Stimulated activated CD4-positive, alpha-beta T cell treated with anti-CD3 and anti-CD28 coated beads, Interleukin-4, amount 100 ng/mL, for 1 hour (primary cell): ENCODE data around the gene FHIT.

ENCODE experiments used
- DNase-seq: peaks from one replicate; pipeline ENCODE4 v3.0.0-alpha.2; 2020

The FHIT gene

DNA sequence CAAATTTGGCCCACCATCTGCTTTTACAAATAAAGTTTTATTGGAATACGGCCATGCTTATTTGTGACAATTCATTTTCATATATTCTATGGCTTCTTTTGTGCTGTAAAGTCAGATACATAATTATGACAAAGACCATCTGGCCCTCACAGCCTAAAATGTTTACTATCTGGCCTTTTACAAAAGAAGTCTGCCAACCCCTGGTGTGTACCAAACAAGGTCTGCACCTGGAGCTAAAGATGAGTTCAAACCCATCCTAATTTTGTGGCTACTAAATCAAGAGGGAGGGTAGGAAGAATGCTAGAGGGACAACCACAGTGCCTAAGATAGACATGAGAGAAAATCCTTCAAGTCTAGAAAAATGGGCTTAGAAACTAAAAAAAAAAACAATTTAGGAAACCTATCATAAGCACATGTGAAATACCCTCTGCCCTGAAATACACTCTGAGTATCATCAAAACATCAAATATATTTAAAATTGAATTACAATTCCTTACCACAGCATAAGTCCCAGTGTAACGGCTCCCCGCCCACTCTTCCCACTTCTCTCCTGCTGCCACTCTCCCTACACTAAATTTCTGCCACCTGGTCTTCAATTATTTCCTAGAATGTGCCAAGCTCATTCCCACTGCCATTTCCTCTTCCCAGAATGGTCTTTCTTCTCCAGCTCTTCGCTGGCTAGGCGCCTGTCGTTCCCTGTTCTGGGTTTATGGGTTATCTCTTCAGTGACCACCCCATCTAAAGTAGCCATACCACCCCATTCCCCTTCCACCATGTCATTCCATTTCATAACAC is 1250.7 kb downstream of the FHIT start:
- DNase-seq = no peak

DNA sequence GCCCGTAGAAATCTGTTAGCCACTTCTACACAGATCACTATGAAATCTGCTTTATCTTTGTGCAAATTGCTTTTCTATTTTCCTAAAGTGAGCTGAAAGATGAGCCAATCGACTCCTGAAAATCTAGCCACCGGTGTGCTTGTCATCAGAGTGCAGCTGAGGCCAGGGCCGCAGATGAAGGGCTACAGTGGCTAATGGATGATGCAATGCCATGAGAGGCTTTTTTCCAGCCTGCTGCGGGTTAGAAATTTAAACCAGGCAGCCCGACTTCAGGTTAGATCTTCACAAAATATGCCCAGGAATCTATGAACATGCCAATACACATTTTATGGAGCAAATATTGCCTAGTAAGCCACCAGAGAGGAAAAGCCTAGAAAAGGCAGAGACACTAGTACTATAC is 1253.2 kb downstream of the FHIT start:
- no peak for DNase-seq

DNA sequence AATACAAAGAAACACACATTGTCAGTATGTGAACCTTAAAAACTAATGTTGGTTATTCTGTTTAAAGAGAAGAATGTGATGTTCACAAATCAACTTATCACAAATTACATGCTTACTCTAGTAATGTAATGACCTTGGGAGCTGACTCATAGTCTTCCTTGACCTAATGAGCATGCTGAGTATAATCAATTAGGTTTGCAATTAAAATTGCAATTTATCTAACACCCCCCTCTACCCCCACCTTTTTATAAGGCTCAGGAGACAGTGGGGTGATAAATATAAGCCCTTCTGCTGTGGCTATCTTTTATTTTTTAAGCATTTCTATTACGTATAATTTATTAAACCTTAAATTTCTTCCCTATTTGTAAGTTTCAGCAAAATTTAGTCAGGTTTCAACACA is 1253.7 kb downstream of the FHIT start:
- no peak for DNase-seq

DNA sequence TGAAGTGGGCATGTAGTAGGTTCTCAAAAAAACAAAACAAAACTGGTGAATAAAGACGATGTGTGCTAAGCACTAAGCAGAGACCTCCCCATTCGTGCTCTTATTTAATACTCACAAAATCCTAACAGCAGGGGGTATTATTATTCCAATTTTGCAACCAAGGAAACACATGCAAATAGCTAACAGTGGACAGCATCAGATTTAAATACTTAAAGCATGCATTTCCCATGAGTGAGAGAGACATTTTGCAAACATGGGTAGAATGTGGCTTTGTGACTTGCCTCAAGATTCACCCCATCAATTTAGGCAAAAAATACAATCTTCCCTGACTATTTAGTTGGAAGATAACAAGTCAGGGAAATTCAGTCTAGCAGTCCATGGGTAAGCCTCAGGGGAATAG is 1255.2 kb downstream of the FHIT start:
- no peak for DNase-seq

DNA sequence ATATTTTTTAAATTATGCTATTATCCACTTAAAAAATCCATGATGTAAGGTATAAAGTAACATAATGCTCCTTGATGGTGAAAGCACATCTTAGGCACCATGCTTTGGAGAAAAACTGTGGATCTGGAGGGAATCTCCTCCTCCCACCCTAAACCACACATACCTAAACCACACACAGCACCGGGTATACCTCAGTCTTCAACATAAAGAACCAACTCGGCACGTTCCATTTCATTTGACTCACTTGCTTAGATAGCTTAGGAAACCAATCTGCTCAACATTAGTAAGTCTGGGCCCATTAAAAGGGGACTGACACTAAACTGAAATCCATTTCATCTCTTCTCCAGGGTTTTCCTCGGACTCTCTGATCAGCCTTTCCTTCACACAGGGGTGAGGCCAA is 1255.7 kb downstream of the FHIT start:
- no peak for DNase-seq

DNA sequence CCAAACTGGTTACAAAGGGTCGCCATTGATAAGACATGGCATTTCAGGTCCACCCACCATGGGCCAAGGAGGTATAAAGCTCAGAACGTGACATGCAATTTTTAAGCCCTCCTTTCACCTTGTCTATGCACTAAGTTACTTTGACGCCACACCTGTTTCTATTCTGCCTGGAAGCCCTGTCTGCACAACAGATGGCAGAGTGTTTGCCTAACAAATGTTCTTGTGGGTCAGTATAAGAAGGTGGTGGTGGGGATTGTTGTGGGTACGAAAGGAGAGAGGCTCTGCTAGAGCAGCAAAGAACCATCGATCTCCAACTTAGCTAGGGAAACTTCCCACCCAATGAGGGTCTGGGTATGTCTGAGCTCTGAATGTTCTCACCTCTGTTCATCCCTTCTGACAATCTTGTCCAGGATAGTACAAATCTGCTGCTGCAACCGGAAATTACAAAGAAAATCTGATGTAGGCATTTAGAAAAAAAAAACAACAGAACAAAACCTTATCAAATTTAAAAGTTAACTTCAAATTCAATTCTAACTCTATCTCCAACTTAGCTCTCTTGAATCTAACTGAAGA is 1256.4 kb downstream of the FHIT start:
- no peak for DNase-seq

DNA sequence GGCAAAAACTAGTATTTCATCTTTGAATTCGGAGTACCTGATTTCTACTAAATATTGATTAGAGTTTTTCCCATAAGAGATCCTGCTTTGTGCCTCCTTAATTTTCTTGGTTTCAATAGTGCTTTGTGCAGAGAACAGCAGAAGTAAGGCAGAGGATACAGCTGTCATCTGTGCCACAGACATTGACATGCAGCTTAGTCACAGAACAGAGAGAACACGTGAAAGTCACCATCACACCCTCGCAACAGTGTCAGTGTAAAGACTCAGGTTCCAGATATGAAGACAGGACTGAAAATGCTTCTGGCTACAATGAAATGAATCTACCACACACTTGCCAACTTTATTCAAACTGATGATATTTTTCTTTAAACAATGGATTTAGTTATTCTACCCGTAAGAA is 1258.7 kb downstream of the FHIT start:
- DNase-seq = no peak

DNA sequence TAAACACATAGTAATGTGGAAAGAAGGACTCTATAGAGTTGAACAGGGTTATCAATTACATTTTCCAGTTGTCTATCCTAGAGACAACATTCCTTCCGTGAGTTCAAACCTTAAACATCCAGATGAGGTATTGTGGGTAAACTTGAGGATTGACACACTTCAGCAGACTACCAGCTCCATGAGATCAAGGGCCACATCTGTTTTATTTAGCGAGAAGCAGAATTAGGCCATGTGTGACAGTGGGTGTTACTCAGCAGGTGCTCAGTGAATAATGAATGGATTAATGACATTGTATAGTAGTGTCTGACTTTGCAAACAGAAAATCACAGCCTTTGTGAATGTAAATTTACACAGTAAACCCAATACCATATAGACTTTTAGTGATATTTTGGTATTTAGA is 1260.3 kb downstream of the FHIT start:
- DNase-seq = no peak

DNA sequence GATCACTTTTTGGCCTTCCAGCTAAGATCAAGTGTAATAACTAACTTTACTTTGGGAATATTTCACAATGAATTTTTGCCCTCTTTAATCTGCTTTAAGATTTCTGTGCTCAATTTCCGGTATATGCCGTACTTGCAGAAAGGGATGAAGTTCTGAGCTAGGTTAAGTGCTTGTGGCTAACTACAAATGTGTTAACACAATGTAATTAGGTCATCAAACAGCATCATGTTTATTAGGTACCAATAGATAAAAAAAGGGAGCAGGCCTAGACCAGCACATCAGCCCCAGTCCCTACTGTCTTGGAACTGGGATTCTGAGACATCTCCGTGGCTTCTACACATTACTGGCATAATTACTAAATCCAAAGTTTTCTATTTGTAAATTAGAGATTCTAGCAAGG is 1268.7 kb downstream of the FHIT start:
- no peak for DNase-seq

DNA sequence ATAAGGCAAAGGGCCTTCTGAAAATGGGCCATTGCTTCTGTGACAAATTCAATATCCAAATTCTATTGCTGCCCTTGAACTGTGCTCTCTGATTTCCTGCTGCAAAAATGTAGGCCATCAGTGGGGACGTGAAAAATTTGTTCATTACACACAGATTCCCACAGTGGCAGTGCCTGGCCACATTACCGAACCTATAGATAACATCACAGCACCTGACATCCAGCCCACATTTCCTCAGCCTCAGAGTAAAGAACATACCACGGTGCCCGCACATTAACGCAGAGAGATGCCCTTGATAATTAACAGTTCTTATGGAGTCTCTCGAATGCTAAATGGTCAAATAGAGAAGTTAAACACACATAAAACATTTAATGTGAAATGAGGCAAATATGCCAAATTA is 1269.9 kb downstream of the FHIT start:
- DNase-seq = no peak

DNA sequence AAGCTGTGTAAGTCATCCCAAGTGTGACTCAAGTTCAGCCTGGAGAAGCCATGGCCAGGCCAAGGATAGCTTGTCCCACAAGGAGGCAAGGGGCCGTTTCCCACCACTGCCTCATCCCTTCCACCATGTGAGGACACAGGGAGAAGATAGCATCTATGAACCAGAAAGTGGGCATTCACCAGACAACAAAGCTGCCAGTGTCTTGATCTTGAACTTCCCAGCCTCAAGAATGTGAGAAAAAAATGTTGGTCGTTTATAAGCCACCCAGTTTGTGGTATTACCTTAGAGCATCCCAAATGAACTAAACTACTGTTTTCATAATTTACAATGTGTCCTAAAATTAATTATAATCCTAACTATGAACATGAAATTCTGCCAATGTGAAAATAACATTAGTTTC is 1270.7 kb downstream of the FHIT start:
- no peak for DNase-seq

DNA sequence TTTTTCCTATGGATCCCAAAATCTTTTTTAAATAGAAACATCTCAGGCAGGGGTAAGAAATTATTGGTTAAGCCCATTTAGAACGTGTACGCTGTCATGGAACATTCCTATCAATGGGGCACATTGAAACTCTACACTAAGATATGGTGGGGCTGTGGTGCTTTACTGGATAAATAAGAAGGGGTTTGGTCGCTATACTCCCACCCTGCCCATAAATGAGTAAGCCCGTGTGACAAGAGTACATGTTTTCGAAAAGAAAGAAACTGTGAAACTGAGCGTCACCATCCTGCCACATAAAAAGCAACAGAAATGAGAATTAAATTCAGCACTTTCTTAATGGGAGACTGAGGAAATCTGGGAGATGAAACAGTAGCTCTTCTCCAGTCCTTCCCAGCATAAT is 1271.7 kb downstream of the FHIT start:
- no peak for DNase-seq

DNA sequence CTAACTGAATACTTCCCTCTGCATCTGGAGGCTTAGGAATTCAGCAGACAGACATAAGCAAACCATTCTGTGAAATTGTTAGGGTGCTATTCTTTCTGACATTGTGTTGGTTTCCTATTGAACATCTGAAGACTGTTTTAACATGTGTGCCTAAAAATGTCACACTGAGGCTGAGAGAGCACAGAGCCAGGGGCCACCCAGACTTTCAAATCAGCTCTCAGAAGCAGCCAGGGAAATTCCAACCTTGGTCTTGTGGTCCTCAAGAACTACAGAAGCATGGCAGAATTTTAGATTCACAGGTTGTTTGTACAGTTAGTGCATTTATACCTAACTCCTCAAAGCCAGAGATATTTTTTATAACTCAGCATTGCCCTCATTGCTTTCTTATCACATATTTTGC is 1272.3 kb downstream of the FHIT start:
- DNase-seq = peak; percentile 32

DNA sequence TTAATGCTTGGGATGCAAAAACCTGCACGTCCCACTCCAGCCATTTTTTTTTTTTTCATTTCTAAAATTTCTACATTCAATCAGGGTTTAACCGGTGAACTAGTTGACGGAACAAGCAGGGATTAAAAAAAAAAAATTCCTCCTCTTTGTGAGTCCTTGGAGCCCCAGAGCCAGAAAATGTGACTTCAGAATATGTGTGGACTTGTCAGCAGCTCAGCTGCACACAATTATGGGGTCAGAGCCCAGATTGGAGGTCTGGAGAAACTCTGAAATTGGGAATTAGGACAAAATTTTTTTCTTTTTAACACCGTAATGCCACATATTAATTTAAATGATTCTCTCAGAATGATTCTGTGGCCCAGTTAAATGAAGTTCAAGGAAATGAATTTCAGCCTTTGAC is 1280.5 kb downstream of the FHIT start:
- DNase-seq = no peak

DNA sequence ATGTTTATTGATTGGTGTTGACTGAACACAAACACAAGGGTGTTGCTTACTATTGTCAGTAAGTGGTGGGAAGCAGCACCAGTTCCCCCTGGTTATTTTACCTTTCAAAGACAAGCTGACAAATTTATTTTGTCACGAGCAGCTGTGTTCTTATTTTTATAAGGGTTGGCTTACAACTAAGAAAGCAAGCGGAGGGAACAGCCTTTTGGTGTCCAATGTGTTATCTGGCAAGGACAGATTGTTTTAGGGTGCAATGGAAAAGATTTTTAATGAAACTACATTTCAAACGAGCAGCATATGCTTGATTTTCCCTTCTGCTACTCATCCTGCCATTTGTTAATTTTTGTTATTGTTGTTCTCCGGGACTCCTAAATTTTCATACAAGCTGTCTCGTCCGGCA is 1280.9 kb downstream of the FHIT start:
- DNase-seq = no peak

DNA sequence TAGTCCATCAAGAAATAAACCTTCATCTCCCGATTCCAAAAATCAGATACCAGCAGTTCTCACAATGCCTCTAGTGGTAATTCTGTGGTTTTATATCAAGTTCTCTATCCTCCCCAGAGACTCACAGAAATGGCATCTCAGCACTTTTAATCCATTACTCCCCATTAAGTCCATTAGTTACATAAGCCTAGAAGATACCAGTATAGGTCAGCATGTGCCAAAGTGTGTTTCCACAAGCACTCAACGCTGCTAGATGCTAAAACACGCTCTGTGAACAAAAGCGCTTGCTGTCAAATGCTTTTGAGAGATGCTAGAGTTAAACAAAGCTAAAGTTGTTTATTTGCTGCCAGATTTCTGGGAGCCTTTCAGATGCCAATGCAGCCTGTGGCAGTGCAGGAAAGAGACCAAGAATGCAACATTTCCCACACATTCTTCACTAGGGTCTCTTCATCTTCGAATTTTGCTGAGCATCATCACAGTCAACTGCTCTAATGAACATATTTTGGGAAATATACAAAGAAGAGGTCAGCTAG is 1282.7 kb downstream of the FHIT start:
- no peak for DNase-seq

DNA sequence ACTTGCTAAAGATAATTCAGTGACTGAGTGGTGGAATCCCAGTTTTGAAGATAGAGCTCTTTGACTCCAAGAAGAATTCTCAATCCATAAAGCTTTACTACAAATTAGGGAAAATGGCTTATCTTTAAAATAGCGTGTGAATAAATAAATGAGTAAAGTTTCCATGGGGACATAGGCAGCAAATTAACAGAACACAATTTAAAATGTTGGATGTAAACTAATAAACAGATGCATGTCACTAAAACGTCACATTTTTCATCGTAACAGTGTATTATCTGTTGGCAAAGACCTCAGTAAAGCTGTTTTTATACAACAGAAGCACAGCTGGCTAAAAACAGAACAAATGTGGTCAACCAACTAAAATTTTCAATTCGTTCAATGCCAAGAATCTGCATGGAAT is 1287.6 kb downstream of the FHIT start:
- DNase-seq = no peak

DNA sequence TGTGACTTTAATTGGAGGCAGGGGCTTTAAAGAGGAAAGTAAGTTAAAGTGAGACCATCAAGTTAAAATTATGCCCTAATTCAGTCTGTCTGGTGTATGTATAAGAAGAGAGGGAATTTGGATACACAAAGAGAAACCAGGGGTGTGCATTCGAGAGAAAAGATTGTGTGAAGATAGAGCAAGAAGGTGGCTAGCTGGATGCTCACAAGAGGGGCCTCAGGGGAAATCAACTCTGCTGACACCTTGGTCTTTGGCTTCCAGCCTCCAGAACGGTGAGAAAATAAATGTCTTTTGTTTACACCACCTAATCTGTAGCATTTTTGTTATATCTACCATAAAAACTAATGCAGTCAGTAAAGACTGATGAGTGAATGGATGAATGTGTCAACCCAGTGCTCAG is 1294.1 kb downstream of the FHIT start:
- DNase-seq = no peak

DNA sequence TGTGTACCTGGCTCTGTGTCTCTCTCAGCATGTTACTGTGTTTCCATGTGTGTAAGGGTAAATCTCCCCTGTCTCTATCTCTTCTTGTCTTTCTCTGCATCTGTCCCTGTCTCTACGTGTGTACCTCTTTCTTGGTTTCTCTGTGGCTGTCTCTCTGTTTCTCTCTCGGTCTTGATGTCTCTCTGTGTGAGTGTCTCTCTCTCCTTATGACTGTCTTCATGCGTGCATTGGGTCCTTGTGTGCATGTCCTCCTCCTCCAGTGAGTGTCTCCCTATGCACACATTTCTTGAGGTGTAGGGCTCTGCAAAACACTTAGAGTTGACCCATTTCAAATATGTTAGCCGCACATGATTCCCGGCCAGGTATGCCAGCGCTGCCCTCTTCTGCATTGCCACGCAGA is 1298.1 kb downstream of the FHIT start:
- DNase-seq = no peak

DNA sequence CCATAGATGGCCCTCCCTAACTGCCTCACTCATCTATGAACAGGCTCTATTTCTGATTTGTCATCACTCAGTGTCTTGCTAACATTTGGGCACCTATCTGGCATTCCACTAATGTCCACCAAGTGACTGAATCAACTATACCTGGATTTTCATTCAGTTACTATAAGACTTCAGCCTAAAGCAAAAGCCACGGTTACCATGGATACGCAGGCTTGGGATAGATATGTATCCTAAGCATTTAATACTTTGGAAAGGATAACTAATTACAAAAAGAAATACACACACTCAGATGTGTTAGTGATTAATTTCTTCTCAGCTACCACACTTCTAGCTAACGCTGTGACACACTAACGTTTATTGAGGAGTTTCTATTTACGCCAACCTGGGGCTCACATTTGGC is 1301.9 kb downstream of the FHIT start:
- DNase-seq = no peak

DNA sequence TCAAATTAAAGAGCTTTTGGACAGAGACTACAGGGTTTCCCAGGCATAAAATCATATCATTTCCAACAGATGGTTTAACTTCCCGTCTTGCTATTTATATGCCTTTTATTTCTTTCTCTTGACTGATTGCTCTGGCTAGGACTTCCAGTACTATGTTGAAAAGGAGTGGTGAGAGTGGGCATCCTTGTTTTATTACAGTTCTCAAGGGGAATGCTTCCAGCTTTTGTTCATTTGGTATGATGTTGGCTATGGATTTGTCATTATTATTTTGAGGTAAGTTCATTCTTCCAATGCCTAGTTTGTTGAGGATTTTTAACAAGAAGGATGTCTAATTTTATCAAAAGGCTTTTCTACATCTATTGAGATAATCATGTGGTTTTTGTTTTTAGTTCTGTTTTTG is 1304.9 kb downstream of the FHIT start:
- DNase-seq = no peak

DNA sequence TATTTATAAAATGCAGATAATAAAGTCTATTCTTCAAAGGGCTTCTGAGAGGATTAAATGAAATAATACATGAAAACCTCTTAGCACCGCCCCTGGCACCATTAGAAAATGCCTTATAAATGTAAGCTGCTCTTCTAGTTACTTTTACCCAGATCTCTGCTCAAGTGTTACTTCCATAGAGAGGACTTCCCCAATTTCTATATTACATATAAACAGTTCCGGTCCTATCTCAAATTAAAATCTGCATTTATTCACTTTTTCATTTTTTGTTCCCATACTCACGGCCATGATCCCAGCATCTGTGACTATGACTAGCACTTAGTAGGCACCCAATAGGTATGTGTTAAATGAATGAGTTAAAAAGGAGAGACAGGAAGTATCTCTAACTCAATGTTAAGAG is 1310.5 kb downstream of the FHIT start:
- no peak for DNase-seq

DNA sequence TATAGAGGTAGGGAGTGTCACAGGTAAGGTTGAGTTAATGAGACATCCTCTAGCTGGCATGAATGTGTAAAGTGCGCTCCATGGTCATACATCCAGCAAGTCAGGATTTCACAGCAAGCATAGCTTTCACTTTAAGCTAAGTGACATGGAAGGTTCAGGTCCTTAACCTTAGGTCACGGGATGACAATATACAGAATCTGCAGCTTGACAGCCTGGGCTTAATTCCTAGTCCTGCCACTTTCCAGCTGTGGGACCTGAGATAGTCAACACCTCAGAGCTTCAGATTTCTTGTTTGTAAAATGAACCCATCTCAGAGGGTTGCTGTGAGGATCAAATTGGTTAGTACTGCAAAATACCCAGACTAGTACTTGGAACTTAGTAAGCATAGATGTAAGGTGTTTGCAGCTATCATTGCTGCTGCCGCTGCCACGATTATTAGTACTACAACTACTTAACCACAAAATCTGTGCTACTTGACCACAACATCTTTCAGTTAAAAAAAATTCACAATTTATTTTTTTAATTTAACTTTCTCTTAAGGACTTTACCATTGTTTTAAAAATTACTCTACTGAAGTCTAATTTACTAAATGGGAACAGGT is 1311.3 kb downstream of the FHIT start:
- DNase-seq = no peak

DNA sequence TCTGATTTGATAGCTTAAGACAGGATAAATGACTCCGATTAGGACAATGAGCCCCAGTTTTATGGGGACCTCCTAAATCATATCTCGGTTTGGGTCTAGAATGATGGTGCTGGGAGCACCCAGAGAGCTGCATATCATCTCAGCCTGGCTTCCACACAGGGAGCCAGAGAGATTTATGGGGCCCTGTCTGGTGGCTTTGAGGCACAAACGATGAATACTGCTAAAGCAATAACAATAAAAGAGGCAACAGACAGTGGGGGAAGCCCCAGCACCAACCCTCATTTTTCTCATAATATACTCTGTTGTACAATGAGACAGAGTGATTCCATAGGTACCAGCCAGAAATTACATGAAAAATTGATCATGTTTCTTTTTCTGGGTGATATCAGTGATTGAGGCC is 1312.4 kb downstream of the FHIT start:
- DNase-seq = no peak

DNA sequence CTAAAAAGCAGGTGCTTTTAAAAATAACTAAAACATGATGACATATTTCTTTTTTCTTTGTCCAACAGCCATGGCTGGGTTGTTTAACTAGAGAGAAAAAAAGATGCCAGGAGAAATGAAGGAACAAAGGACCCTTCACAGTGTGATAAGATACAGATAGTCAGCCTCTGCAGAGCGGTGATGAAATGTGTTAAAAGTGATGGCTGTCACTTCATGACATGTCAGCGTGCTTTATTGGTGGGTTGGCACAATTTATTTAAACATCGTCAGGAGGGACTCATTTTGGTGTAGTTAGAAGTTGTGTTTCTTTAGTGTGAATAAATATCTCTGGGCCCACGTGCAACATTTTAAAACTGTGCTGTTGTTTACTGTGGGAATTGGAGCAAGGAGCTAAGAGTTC is 1314.1 kb downstream of the FHIT start:
- DNase-seq = no peak
